Measurements from ENCODE around the gene KIAA0319L.

KIAA0319L gene

DNA sequence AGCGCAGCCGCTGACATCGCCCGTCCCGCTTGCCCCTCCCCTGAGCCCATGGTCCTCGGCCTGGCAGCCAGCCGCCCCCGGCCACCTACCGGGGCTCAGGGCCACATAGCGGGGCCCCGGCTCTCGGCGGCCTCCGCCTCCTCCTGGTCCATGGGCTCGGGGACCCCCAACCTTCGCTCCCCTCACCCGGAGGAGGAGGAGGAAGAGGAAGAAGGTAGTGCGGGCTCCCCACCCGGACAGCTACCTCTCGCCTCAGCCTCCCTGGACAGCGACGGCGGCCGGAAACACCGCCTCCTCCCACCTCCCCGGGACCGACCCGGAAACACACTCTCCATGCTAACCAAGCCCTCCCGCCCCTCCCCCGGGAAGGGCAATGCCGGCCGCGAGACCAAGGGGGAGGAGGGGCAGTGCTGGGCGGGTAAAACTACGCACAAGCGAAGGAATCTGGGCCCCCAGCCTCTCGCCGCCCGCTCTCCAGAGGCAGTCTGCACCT, at the start of gene KIAA0319L:
Gene KIAA0319L (minus strand): TSS at position 286 of the 493 bp plus-strand sequence. CDS start 2,912 bp downstream, outside the sequence.
- TF ChIP-seq, protein P1, sequence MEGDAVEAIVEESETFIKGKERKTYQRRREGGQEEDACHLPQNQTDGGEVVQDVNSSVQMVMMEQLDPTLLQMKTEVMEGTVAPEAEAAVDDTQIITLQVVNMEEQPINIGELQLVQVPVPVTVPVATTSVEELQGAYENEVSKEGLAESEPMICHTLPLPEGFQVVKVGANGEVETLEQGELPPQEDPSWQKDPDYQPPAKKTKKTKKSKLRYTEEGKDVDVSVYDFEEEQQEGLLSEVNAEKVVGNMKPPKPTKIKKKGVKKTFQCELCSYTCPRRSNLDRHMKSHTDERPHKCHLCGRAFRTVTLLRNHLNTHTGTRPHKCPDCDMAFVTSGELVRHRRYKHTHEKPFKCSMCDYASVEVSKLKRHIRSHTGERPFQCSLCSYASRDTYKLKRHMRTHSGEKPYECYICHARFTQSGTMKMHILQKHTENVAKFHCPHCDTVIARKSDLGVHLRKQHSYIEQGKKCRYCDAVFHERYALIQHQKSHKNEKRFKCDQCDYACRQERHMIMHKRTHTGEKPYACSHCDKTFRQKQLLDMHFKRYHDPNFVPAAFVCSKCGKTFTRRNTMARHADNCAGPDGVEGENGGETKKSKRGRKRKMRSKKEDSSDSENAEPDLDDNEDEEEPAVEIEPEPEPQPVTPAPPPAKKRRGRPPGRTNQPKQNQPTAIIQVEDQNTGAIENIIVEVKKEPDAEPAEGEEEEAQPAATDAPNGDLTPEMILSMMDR (conservative IDR thresholded peaks at IDR 0.05; ENCODE audit: low read depth, low read length) = no peak
- no peak for DNase-seq (ENCODE audit: low read depth)
- peak within 1 kb of the TSS; percentile 98 for H3K4me3 ChIP-seq (ENCODE audit: low read depth, low read length)

DNA sequence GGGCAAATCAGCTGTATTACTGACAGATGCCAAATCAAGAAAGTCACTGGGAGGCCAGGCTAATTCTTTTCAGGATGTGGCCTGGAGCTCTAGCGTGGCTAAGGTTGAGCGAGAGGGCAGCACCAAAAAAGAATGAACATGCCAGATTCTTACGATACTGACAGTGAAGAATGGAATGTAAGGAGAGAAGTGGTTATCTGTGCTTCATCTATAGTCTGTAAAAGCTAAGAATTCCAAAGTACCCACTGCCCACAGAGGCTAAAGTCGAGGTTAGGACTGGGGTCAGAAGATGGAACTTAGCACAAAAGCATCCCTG, 48.6 kb upstream of the KIAA0319L start:
- H3K4me3 ChIP-seq (ENCODE audit: low read depth, low read length) = no peak overlapping the region
- TF ChIP-seq, protein P1 (conservative IDR thresholded peaks at IDR 0.05; ENCODE audit: low read depth, low read length) = no peak
- peak; percentile 62 for DNase-seq (ENCODE audit: low read depth)

DNA sequence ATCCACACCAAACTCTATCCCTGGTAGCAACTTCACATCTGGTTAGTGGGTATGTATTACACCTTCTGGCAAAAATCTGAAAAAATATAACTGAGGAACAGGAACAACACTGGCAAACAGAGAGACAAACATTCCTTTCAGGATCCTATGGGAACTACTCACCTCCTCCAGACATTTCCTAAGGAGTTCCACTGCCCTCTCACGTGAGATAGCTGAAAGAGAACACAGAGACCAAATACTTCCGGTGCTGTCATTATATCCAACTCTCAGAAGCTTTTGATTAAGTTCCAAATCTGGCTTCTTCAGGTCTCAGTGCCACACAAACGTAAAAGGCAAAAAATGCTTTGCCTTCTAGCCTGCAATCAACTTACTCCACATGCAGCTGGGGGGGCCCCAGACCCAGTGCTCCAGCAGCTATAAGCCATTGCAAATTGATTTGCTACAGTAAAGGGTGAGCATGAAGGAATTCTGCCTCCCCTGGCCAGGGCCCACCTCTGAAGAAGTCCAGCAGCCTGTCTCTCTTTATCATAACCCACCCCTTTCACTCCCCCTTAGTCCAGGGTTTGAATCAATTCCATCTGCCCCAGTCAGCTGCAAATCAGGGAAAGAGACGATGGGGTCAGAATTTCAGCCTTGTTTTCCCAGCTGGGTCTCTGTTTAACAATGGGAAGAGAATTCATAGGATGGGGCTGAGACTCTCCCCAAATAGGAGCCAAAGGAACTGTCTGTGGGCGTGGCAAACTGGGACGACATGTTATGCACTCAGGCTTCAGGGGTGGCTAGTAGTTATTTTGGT, 48.1 kb upstream of the KIAA0319L start:
- TF ChIP-seq, protein P1 (conservative IDR thresholded peaks at IDR 0.05; ENCODE audit: low read depth, low read length) = no peak
- H3K4me3 ChIP-seq (ENCODE audit: low read depth, low read length) = no peak overlapping the region
- peak; percentile 8 for DNase-seq (ENCODE audit: low read depth)

DNA sequence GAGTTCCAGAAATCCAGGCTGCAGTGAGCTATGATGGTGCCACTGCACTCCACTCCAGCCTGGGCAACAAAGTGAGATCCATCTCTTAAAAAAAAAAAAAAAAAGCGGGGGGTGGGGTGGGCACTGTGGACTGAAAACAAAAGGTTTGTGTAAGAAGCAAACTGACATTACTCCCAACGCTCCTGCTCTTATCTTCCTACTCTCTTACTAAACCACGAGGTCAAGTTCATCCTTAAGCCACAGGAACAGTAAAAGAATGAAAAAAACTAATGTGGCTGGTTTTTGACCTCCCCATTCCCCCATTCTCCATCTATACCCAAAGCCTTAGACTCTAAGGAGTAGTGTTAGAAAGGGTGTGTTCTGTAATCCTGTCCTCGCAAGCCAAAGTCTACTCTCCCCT, 46.7 kb upstream of the KIAA0319L start:
- TF ChIP-seq, protein P1 (conservative IDR thresholded peaks at IDR 0.05; ENCODE audit: low read depth, low read length) = no peak
- no peak overlapping the region for H3K4me3 ChIP-seq (ENCODE audit: low read depth, low read length)
- peak; percentile 42 for DNase-seq (ENCODE audit: low read depth)

DNA sequence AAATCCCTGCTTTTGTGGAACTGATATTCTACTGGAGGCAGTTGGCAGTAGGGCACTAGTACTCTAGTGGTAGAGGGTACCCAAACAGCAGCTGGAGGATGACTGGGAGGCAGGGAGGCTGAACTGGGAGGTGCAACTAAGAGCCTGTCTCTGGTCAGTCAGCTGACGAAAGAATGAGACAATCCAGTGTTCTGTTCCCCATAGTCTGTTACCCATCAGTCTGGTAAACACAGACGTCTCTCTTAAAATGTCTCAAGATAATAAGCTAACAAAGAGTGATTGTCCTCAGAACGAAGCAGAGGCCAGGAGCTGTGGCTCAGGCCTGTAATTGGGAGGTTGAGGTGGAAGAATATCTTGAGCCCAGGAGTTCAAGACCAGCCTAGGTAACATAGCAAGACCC, 46.3 kb upstream of the KIAA0319L start:
- DNase-seq (ENCODE audit: low read depth) = peak; percentile 13
- TF ChIP-seq, protein P1 (conservative IDR thresholded peaks at IDR 0.05; ENCODE audit: low read depth, low read length) = no peak
- no peak overlapping the region for H3K4me3 ChIP-seq (ENCODE audit: low read depth, low read length)

DNA sequence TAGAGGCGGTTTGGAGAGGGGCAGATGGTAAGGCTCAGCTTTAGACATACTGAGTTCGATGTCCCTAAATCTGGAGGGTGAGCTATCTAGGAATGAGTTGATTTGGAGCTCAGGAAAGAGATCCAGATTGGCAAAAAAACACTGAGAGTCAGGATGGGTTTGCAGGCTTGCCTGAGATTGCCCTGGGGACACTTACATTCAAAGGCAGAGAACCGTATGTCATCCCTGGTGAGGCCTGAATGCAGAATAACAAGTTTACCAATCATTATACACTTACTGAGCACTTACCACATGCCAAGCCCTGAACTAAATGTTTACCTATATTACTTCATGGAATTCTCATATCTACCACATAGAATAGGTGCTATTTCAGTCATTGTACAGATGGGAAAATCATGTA, 43.4 kb upstream of the KIAA0319L start:
- no peak for DNase-seq (ENCODE audit: low read depth)
- TF ChIP-seq, protein P1 (conservative IDR thresholded peaks at IDR 0.05; ENCODE audit: low read depth, low read length) = no peak
- no peak overlapping the region for H3K4me3 ChIP-seq (ENCODE audit: low read depth, low read length)

DNA sequence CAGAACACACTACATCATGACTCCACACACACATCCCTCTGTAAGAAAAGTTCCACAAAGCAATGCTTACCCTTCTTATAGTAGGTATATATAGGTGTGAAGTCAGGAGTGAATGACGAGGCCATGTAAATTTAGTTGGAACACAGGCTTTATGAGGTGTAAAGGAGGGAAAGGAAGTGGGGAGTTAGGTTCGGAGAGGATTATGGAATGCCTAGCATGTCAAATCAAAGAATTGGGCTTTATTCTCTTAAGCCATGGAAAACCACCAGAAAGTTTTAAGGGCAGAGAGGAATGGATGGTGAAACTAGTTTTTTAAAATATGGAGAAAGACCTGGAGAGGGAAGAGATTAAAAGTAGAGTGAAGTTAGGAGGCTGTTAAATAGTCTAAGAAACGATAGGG, 42.2 kb upstream of the KIAA0319L start:
- TF ChIP-seq, protein P1 (conservative IDR thresholded peaks at IDR 0.05; ENCODE audit: low read depth, low read length) = no peak
- no peak for DNase-seq (ENCODE audit: low read depth)

More for the DNA sequence above, 42.2 kb upstream of the KIAA0319L start:
- H3K4me3 ChIP-seq (ENCODE audit: low read depth, low read length) = no peak overlapping the region

All from choroid plexus epithelial cell (primary cell).